K562 (cell line): ENCODE results near the gene RNF123. TPM values are rescaled to one million over a fixed set of nuclear protein-coding genes. Genes with fewer than 3 reads are reported as not detected.
A peak's percentile ranks its signal among the peaks of the same experiment; 100 is the strongest.

Source experiments
- ATAC-seq: fragments of 200-7000 bp; cut with Tn5 transposase; 3 replicates; pipeline ENCODE4 v1.9.1; 2020; ENCODE audit warnings: moderate library complexity
- Bru-seq: library from RNA; stranded (reverse); fragments of 400-500 nt; gene quantifications from one replicate; lab custom pipeline; 2021; lab: Mats Ljungman, UMichigan
- BruChase-seq, 2 experiments: library from RNA; stranded (reverse); fragments of 400-500 nt; gene quantifications; one replicate each; lab custom pipeline; 2021; lab: Mats Ljungman, UMichigan
- BruUV-seq: library from RNA; stranded (reverse); fragments of 400-500 nt; replicated peaks from 2 replicates; lab custom pipeline; 2021; lab: Mats Ljungman, UMichigan
- CTCF ChIA-PET: fragments of 300-600 bp; formaldehyde crosslinking; extraction: SDS; loops from one replicate; lab custom pipeline; 2021; ENCODE audit warnings: low intra/inter-chr PET ratio; lab: Yijun Ruan, JAX
- POLR2A ChIA-PET: fragments of 300-600, 350-650 bp; sonication (Branson Sonifier 250); formaldehyde crosslinking; extraction: SDS; loops from one replicate; lab custom pipeline; 2021; ENCODE audit warnings: antibody characterized with exemption, inconsistent platforms; lab: Yijun Ruan, JAX
- DNase-seq, 4 experiments: peaks; one replicate each; pipeline versions ENCODE4 v3.0.0 to v3.0.0-alpha.2; 2011 to 2018; ENCODE audit warnings: low spot score in 3 of 4, mixed read lengths in 3 of 4; ENCODE audit errors: extremely low read depth in 1 of 4
- FAIRE-seq: peaks from 2 replicates; lab custom pipeline; 2011; peaks lifted over from hg19 to GRCh38; lab: Jason Lieb, UNC
- H2AFZ ChIP-seq: 2 replicates; pipeline ENCODE4 v1.6.0; 2011; ENCODE audit warnings: low read depth, low read length, control low read depth, inconsistent platforms
- H3K27ac ChIP-seq: fragments of 200-600 bp; 3 replicates; pipeline ENCODE4 v1.8.0; 2011; ENCODE audit warnings: low read depth, mild to moderate bottlenecking, control low read depth, inconsistent platforms, low read length, moderate library complexity, mixed read lengths; ENCODE audit errors: extremely low read depth
- H3K27me3 ChIP-seq, 2 experiments: fragments of 300-600 bp in 1 of 2; 2 replicates in 1 of 2; 3 replicates in 1 of 2; pipeline versions ENCODE4 v1.6.0 to v1.8.0; 2011; ENCODE audit warnings: inconsistent platforms in 2 of 2, low read length in 2 of 2, mild to moderate bottlenecking in 1 of 2, mixed read lengths in 1 of 2, moderate library complexity in 1 of 2; ENCODE audit not compliant: control insufficient read depth in 2 of 2, insufficient read depth in 2 of 2
- H3K36me3 ChIP-seq: fragments of 300-600 bp; 3 replicates; pipeline ENCODE4 v1.8.0; 2011; ENCODE audit warnings: mild to moderate bottlenecking, low read length, inconsistent platforms; ENCODE audit not compliant: control insufficient read depth, insufficient read depth
- H3K4me1 ChIP-seq, 2 experiments: fragments of 200-600 bp in 1 of 2; replicated peaks in 1 of 2; 2 replicates in 1 of 2; 3 replicates in 1 of 2; pipeline versions ENCODE4 v1.5.1 to v1.8.0; 2011; ENCODE audit warnings: inconsistent platforms in 2 of 2, low read length in 2 of 2, mild to moderate bottlenecking in 1 of 2, mixed read lengths in 1 of 2, moderate library complexity in 1 of 2; ENCODE audit not compliant: control insufficient read depth in 2 of 2, insufficient read depth in 2 of 2
- H3K4me2 ChIP-seq: 2 replicates; pipeline ENCODE4 v1.6.1; 2011; ENCODE audit warnings: low read length, control low read depth, inconsistent platforms, mixed read lengths; ENCODE audit not compliant: insufficient read depth
- H3K4me3 ChIP-seq: fragments of 200-600 bp; sonication (generic), shearing (Covaris generic); 2 replicates; pipeline ENCODE4 v1.5.1; 2016; ENCODE audit warnings: control low read depth, inconsistent platforms
- H3K79me2 ChIP-seq: fragments of 200-600 bp; 3 replicates; pipeline ENCODE4 v1.8.0; 2011; ENCODE audit warnings: low read length, inconsistent platforms; ENCODE audit not compliant: control insufficient read depth, insufficient read depth
- H3K9ac ChIP-seq, 2 experiments: 2 replicates each; pipeline versions ENCODE4 v1.6.0 to v1.6.1; 2011; ENCODE audit warnings: low read depth in 2 of 2, low read length in 2 of 2, control low read depth in 1 of 2, inconsistent platforms in 1 of 2, mild to moderate bottlenecking in 1 of 2, mixed read lengths in 1 of 2; ENCODE audit not compliant: insufficient read depth in 1 of 2
- H3K9me1 ChIP-seq: one replicate; pipeline ENCODE4 v1.6.0; 2011; ENCODE audit warnings: inconsistent platforms, mild to moderate bottlenecking, low read length, moderate library complexity; ENCODE audit not compliant: control insufficient read depth, insufficient read depth
- H3K9me3 ChIP-seq: replicated peaks from 2 replicates; pipeline ENCODE4 v1.5.1; 2011; ENCODE audit warnings: low read depth, low read length, inconsistent platforms; ENCODE audit not compliant: control insufficient read depth, insufficient read depth
- H4K20me1 ChIP-seq: replicated peaks from 2 replicates; pipeline ENCODE4 v1.6.1; 2011; ENCODE audit warnings: low read length, inconsistent platforms, mixed read lengths; ENCODE audit not compliant: control insufficient read depth, insufficient read depth
- DMBX1 ChIP-seq: fragments of 250-450 bp; sonication (Bioruptor Pico); IDR thresholded peaks from 2 replicates; pipeline ENCODE4 v1.8.0; 2022; ENCODE audit warnings: inconsistent platforms, mild to moderate bottlenecking, moderate library complexity, borderline replicate concordance
- SNIP1 ChIP-seq: fragments of 450-650 bp; IDR thresholded peaks from 2 replicates; pipeline ENCODE4 v1.7.1; 2017; ENCODE audit warnings: low read depth, mild to moderate bottlenecking
- YY1 ChIP-seq, 3 experiments: IDR thresholded peaks; 2 replicates each; pipeline ENCODE4 v1.6.1; 2011; ENCODE audit warnings: low read length in 2 of 3, mild to moderate bottlenecking in 2 of 3, moderate library complexity in 2 of 3, borderline replicate concordance in 1 of 3, control low read depth in 1 of 3, low read depth in 1 of 3; ENCODE audit not compliant: insufficient read depth in 3 of 3, insufficient replicate concordance in 2 of 3, control insufficient read depth in 1 of 3, insufficient read length in 1 of 3; ENCODE audit errors: extremely low read depth in 1 of 3
- ZC3H8 ChIP-seq: fragments of 450-650 bp; IDR thresholded peaks from 2 replicates; pipeline ENCODE4 v1.6.1; 2017
- ZNF12 ChIP-seq: sonication (generic); formaldehyde crosslinking; IDR thresholded peaks from 2 replicates; pipeline ENCODE4 v1.4.0; 2020; ENCODE audit warnings: mild to moderate bottlenecking, missing genetic modification reagents
- ZNF316 ChIP-seq: fragments of 450-650 bp; IDR thresholded peaks from 2 replicates; pipeline ENCODE4 v1.6.1; 2016
- WGBS: fragments of 100-300 bp; shearing (Covaris generic); methylation state at CpG from one replicate; pipeline ENCODE4 v1.1.6; 2016; ENCODE audit warnings: low coverage, mixed read lengths; ENCODE audit not compliant: insufficient coverage; ENCODE audit errors: missing lambda C conversion rate; 5-methylcytosine and 5-hydroxymethylcytosine counted together
- in situ Hi-C: fragments of 300-500 bp; cut with MboI; formaldehyde crosslinking; loops from 4 replicates; pipeline ENCODE4 v1.15.0; 2018; ENCODE audit warnings: inconsistent platforms, mixed read lengths
- intact Hi-C: fragments of 100-400 bp; cut with micrococcal nuclease; formaldehyde crosslinking; loops from 2 replicates; pipeline ENCODE4 v1.14.2; 2022
- long read RNA-seq, 3 experiments: library from polyadenylated mRNA in 2 of 3; library from RNA in 1 of 3; unstranded in 2 of 3; stranded (forward) in 1 of 3; transcript quantifications; one replicate each; pipeline ENCODE4 v2.0.0, GENCODE V29; 2019 to 2022
- polyA minus RNA-seq, 3 experiments: library from RNA; depleted of rRNA, polyadenylated mRNA; stranded (reverse); fragments of >200 nt; gene quantifications; 2 replicates each; pipeline ENCODE4 v1.2.3, GENCODE V29; 2011
- polyA plus RNA-seq, 8 experiments: library from polyadenylated mRNA; depleted of rRNA in 4 of 8; stranded (reverse) in 5 of 8; unstranded in 3 of 8; fragments of >200 nt; fragmentation: Nextera tagmentation in 2 of 8; fragmentation: Illumina TruSeq in 1 of 8; extraction: Ambion mirVana in 2 of 8; extraction: Trizol in 1 of 8; gene quantifications; 2 replicates each; pipeline versions ENCODE4 v1.2.1 to v1.2.3, GENCODE V29; 2011 to 2014; ENCODE audit warnings: inconsistent platforms in 1 of 8, missing spikeins in 1 of 8
- total RNA-seq, 7 experiments: library from RNA; depleted of rRNA in 6 of 7; stranded (reverse); fragments of >200 nt in 6 of 7; fragmentation: Illumina TruSeq in 2 of 7; extraction: Trizol in 2 of 7; gene quantifications; 2 replicates each; pipeline versions ENCODE4 v1.2.1 to v1.2.3, GENCODE V29; 2011 to 2021; ENCODE audit warnings: low replicate concordance in 1 of 7

RNF123 gene
- 60.1 and 195 TPM in 2 replicates for total RNA-seq (2011; cell fraction: chromatin; rRNA removed; ENCODE audit: low replicate concordance)
- 128 and 136 TPM in 2 replicates for total RNA-seq (2011; cell fraction: nucleolus; rRNA removed)
- total RNA-seq (2011; cell fraction: nucleoplasm; rRNA removed): 70.7 and 81.4 TPM in 2 replicates
- 15.0 and 24.2 TPM in 2 replicates for total RNA-seq (2014; rRNA removed)
- 12.5 and 17.5 TPM in 2 replicates for total RNA-seq (2014; rRNA removed; fragmentation: Illumina TruSeq; extraction: Trizol)
- total RNA-seq (2015; rRNA removed; fragmentation: Illumina TruSeq; extraction: Trizol): 14.4 and 15.6 TPM in 2 replicates
- total RNA-seq (2021): 44.6 and 53.1 TPM in 2 replicates
- 30.4 and 48.7 TPM in 2 replicates for polyA plus RNA-seq (2011; rRNA removed)
- 44.7 and 74.3 TPM in 2 replicates for polyA plus RNA-seq (2011; cell fraction: cytosol; rRNA removed)
- polyA plus RNA-seq (2011; cell fraction: nucleus; rRNA removed): 195 and 281 TPM in 2 replicates
- 22.8 and 35.5 TPM in 2 replicates for polyA plus RNA-seq (2012)
- polyA plus RNA-seq (2014; fragmentation: Illumina TruSeq; extraction: Trizol): 28.8 and 29.6 TPM in 2 replicates
- 1 to 10 TPM; 8.7 to 8.8 TPM for polyA plus RNA-seq (2014; fragmentation: Nextera tagmentation; extraction: Ambion mirVana)
- polyA plus RNA-seq (2014; rRNA removed): 34.2 and 35.0 TPM in 2 replicates
- 22.1 and 29.0 TPM in 2 replicates for polyA minus RNA-seq (2011; rRNA and poly(A)+ RNA removed)
- 28.9 and 31.4 TPM in 2 replicates for polyA minus RNA-seq (2011; cell fraction: cytosol; rRNA and poly(A)+ RNA removed)
- 45.0 and 58.2 TPM in 2 replicates for polyA minus RNA-seq (2011; cell fraction: nucleus; rRNA and poly(A)+ RNA removed)
- percentile 63 among the genes with signal in this experiment for Bru-seq, nascent RNA
- BruChase-seq, experiment 1, labeled RNA remaining after a 2-hour chase: percentile 61 among the genes with signal in this experiment
- BruChase-seq, experiment 2, labeled RNA remaining after a 6-hour chase: percentile 62 among the genes with signal in this experiment
- long read RNA-seq, experiment 1, full-length matches to known transcripts: 8 of 149 reads
- long read RNA-seq, experiment 1, partial matches to known transcripts: 64 of 149 reads
- long read RNA-seq, experiment 1, other reads (novel, unspliced or antisense): 77 of 149 reads
- long read RNA-seq, experiment 2, full-length matches to known transcripts: 1 of 40 reads
- long read RNA-seq, experiment 2, partial matches to known transcripts: 21 of 40 reads
- long read RNA-seq, experiment 2, other reads (novel, unspliced or antisense): 18 of 40 reads
- long read RNA-seq, experiment 3, full-length matches to known transcripts: 3 of 9 reads
- long read RNA-seq, experiment 3, partial matches to known transcripts: 3 of 9 reads
- long read RNA-seq, experiment 3, other reads (novel, unspliced or antisense): 3 of 9 reads

DNA sequence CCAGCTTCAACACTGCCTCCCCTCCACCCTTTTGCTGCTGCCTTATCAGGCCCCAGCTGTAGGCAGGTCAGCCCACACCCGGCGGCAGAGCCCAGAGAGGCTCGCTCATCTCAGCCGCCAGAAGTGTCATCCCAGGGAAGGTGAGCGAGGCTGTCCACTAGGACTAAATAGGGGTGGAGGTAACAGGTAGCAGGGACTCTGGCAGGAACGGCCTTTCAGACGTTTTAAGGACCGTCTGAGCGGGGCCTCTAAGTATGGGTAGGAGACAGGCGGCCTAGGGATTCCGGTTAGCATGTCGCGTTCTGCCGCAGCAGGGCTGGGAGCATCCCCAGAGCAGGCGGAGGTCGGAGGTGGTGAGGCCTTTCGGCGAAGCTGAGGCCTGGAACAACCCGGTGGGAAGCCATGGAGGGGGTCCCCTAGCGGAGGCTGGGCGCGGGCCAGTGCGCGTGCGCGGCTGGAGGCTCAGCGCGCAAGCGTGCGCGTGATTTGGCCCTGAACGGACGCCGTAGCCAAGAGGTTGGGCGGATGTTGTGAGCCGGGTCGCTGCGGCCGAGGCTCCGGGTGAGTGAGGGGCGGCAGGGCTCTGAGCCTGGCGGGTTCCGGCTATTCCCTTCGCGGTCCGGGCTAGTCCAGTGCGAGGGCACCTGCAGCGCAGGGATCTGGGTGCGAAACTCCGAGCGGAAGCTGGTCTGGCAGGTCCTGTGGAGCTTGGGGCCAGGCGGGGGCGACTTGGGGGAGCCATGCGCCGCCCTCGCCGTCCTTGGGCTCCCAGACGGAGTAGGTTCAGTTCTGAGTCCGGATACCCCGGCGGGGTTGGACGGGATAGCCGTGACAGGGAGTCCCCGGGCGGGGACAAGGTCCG, at the start of gene RNF123, which contains the start of gene MST1:
RNF123 (plus strand) TSS at position 512 of the 862 bp plus-strand sequence. CDS start 1,609 bp downstream, outside the sequence.
MST1 (minus strand) TSS at position 429 of the 862 bp plus-strand sequence. CDS start 783 bp downstream, outside the sequence.
- intact Hi-C loops (no loop called here), in situ Hi-C loops (no loop called here)
- DNase-seq (peak; percentile 79 to 92 (median 82)), ATAC-seq (peak; percentile 94), FAIRE-seq (peak; percentile 97)
- Histone ChIP-seq H3K9me3 (no peaks in the 10 kb centered on the region), H4K20me1 (no peaks in the 10 kb centered on the region), H3K27ac (peak within 1 kb of the TSS; percentile 87), H3K9ac (peak within 1 kb of the TSS; percentile 72 to 94), H2AFZ (peak within 1 kb of the TSS; percentile 96), H3K4me3 (peak within 1 kb of the TSS; percentile 66), H3K36me3 (peaks cover 2% of the 10 kb centered on the region; the same call in 1 of the 3 replicates), H3K9me1 (no peaks in the 10 kb centered on the region), H3K4me1 (peaks cover 6 to 33% of the 10 kb centered on the region in 2 experiments; a peak in 4 of 5 replicates), H3K79me2 (peaks cover 23% of the 10 kb centered on the region), H3K27me3 (no peaks in the 10 kb centered on the region), H3K4me2 (peak within 1 kb of the TSS; percentile 81)
- ChIA-PET CTCF (interaction anchor here (0.6 kb wide), 1 partner anchor 162 kb away, joined by 3 read pairs; no protein-coding TSS in a partner anchor), POLR2A (interaction anchor here (1.0 kb wide), 1 partner anchor 13 kb away, joined by 3 read pairs; no protein-coding TSS in a partner anchor)
- 1% methylated on average over 29 of the region's 66 CpGs for WGBS
- BruUV-seq: TSS peak; percentile 48
- no peak for TF ChIP-seq ZNF12 (CRISPR knock-in tag)
- peak in 1 of 3 experiments; percentile 35 for TF ChIP-seq YY1 (IDR thresholded peaks at IDR 0.05; ENCODE audit: borderline replicate concordance in 1 of 3, control insufficient read depth in 1 of 3, extremely low read depth in 1 of 3, insufficient read depth in 3 of 3, insufficient read length in 1 of 3, insufficient replicate concordance in 2 of 3, low read depth in 1 of 3, low read length in 2 of 3)
- TF ChIP-seq ZNF316: no peak
- no peak for TF ChIP-seq SNIP1
- no peak for TF ChIP-seq ZC3H8
- no peak for TF ChIP-seq DMBX1 (CRISPR knock-in tag)
